ENCODE measurements around the gene ZNF536.

Gene ZNF536

DNA sequence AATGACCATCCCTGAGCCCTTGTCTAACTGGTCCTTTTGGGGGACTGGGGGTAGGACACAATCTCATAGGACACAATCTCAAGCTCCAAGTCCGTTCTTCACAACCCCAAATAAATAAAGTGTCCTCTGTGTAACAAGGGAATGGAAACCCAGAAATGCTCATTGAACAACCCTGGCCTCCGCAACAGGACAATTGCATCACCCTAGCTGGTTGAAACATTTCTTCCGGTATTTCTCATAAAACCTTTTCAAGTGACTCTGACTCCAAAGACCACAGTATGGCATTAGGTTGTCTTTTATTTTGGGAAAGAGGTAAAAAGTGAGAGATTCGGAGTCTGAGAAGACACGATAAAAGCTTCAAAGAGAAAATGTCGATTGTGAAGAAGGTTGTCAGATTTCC lies 186.6 kb downstream of the ZNF536 start:
- no peak overlapping the region for H3K4me3 ChIP-seq (ENCODE audit: low read depth, low read length)
- TF ChIP-seq, protein P1, sequence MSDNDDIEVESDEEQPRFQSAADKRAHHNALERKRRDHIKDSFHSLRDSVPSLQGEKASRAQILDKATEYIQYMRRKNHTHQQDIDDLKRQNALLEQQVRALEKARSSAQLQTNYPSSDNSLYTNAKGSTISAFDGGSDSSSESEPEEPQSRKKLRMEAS (IDR thresholded peaks at IDR 0.05; ENCODE audit: low read depth, low read length), result no peak
- no peak for TF ChIP-seq POLR2A (IDR thresholded peaks at IDR 0.05; ENCODE audit: extremely low read depth, insufficient read length)
- TF ChIP-seq MYC (IDR thresholded peaks at IDR 0.05; ENCODE audit: low read depth, low read length), result no peak
- TF ChIP-seq, protein P2, sequence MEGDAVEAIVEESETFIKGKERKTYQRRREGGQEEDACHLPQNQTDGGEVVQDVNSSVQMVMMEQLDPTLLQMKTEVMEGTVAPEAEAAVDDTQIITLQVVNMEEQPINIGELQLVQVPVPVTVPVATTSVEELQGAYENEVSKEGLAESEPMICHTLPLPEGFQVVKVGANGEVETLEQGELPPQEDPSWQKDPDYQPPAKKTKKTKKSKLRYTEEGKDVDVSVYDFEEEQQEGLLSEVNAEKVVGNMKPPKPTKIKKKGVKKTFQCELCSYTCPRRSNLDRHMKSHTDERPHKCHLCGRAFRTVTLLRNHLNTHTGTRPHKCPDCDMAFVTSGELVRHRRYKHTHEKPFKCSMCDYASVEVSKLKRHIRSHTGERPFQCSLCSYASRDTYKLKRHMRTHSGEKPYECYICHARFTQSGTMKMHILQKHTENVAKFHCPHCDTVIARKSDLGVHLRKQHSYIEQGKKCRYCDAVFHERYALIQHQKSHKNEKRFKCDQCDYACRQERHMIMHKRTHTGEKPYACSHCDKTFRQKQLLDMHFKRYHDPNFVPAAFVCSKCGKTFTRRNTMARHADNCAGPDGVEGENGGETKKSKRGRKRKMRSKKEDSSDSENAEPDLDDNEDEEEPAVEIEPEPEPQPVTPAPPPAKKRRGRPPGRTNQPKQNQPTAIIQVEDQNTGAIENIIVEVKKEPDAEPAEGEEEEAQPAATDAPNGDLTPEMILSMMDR (IDR thresholded peaks at IDR 0.05; ENCODE audit: low read depth, low read length), result no peak
- DNase-seq (ENCODE audit: low read depth), result peak; percentile 49

DNA sequence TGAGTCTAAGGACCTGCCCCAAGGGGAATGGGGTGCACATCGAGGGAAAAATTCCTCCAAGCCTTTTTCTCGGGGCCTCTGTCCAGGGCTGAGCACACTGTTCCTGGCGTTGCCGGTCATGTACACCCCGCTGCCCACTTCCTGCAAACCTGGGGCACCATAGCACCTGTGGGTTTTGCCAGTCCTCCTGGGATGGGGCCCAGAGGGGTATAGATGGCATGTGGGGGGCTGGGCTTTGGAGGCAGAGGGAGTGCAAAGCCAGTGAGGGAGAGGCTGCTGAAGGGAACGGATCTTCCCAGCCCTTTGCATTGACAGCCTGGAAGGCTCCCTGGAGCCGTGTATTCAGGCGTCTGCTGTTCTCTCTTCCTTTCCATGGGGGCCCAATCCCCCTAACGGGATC lies 187.3 kb downstream of the ZNF536 start:
- no peak for DNase-seq (ENCODE audit: low read depth)
- TF ChIP-seq MYC (IDR thresholded peaks at IDR 0.05; ENCODE audit: low read depth, low read length) (no peak), POLR2A (IDR thresholded peaks at IDR 0.05; ENCODE audit: extremely low read depth, insufficient read length) (no peak)
- TF ChIP-seq, protein P1 (IDR thresholded peaks at IDR 0.05; ENCODE audit: low read depth, low read length), result no peak
- TF ChIP-seq, protein P2 (IDR thresholded peaks at IDR 0.05; ENCODE audit: low read depth, low read length), result no peak
- no peak overlapping the region for H3K4me3 ChIP-seq (ENCODE audit: low read depth, low read length)

DNA sequence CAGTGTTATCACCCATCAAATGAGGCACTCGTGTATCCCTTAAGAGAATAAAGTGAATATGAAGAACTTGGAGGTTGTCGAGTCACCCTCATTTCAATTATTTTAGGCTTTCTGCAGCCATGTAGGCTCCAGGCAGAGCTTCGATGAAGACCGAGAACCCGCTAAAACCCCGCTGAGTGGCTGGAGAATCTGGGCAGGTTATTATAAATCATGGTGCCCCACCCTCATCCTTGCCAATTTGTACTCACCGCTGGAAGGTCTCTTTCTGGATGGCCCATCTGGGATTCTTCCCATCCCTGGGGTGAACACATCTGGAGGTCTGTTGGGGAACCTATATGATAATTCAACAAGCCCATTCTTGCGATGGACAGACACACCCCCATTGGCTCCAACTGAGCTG lies 190.8 kb downstream of the ZNF536 start:
- TF ChIP-seq POLR2A (IDR thresholded peaks at IDR 0.05; ENCODE audit: extremely low read depth, insufficient read length), result no peak
- TF ChIP-seq, protein P1 (IDR thresholded peaks at IDR 0.05; ENCODE audit: low read depth, low read length), result no peak
- no peak for TF ChIP-seq MYC (IDR thresholded peaks at IDR 0.05; ENCODE audit: low read depth, low read length)
- TF ChIP-seq, protein P2 (IDR thresholded peaks at IDR 0.05; ENCODE audit: low read depth, low read length), result no peak
- H3K4me3 ChIP-seq (ENCODE audit: low read depth, low read length), result no peak overlapping the region
- DNase-seq (ENCODE audit: low read depth), result no peak

DNA sequence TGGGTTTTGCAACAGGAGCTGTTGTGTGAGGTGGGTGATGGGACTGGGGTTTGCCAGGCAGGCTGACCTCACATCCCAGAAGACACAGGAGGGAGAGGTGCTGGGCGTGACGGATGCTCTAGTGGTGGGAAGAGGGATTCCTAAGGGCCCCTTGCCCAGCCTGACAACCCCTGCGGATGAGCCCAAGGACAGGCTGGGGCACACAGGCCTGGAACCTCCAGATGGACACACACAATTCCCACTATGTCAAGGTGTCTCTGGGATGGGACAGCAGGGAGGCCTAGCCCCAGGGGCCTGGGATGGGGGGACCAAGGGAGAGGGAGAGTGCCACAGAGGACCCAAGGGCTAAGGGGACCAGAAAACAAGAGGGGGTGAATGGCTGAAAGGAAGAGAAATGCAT lies 191.5 kb downstream of the ZNF536 start:
- no peak overlapping the region for H3K4me3 ChIP-seq (ENCODE audit: low read depth, low read length)
- DNase-seq (ENCODE audit: low read depth), result no peak
- TF ChIP-seq POLR2A (IDR thresholded peaks at IDR 0.05; ENCODE audit: extremely low read depth, insufficient read length) (no peak), MYC (IDR thresholded peaks at IDR 0.05; ENCODE audit: low read depth, low read length) (no peak)
- TF ChIP-seq, protein P1 (IDR thresholded peaks at IDR 0.05; ENCODE audit: low read depth, low read length), result no peak
- TF ChIP-seq, protein P2 (IDR thresholded peaks at IDR 0.05; ENCODE audit: low read depth, low read length), result no peak

DNA sequence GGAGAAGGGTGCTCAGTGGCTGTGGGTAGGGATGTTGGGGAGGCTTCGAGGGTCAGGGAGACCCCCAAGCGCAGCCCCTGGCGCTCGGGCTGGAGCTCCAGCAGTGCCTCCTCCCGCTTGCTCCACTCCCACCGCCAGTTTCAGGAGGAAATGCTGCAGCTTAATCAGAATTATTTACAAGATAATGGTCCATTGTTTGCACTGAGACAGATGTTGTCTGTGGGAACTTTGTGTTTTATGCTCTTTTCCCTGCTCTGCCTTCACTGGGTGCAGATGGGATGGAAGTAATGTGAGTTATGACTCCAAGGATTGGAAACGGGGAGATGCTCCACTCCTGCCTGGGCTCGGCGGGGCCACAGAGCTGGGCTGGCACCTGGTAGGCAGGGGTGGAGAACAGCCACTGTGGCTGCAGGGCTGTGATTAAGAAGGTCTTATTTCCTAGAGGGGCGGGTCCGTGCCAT lies 192.4 kb downstream of the ZNF536 start:
- H3K4me3 ChIP-seq (ENCODE audit: low read depth, low read length), result no peak overlapping the region
- TF ChIP-seq MYC (IDR thresholded peaks at IDR 0.05; ENCODE audit: low read depth, low read length), result no peak
- TF ChIP-seq, protein P1 (IDR thresholded peaks at IDR 0.05; ENCODE audit: low read depth, low read length), result no peak
- TF ChIP-seq, protein P2 (IDR thresholded peaks at IDR 0.05; ENCODE audit: low read depth, low read length), result no peak
- no peak for TF ChIP-seq POLR2A (IDR thresholded peaks at IDR 0.05; ENCODE audit: extremely low read depth, insufficient read length)
- no peak for DNase-seq (ENCODE audit: low read depth)
